Measurements from ENCODE around the gene PARD6B.

GRCh38 chr20:50704971-50705370, 26.4 kb upstream of the PARD6B start:
- TF ChIP-seq, protein P1, sequence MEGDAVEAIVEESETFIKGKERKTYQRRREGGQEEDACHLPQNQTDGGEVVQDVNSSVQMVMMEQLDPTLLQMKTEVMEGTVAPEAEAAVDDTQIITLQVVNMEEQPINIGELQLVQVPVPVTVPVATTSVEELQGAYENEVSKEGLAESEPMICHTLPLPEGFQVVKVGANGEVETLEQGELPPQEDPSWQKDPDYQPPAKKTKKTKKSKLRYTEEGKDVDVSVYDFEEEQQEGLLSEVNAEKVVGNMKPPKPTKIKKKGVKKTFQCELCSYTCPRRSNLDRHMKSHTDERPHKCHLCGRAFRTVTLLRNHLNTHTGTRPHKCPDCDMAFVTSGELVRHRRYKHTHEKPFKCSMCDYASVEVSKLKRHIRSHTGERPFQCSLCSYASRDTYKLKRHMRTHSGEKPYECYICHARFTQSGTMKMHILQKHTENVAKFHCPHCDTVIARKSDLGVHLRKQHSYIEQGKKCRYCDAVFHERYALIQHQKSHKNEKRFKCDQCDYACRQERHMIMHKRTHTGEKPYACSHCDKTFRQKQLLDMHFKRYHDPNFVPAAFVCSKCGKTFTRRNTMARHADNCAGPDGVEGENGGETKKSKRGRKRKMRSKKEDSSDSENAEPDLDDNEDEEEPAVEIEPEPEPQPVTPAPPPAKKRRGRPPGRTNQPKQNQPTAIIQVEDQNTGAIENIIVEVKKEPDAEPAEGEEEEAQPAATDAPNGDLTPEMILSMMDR (IDR thresholded peaks at IDR 0.05; ENCODE audit: insufficient read depth, low read length, poor library complexity, severe bottlenecking), result no peak
- no peak for TF ChIP-seq EZH2phosphoT487 (conservative IDR thresholded peaks at IDR 0.05; ENCODE audit: low read length)

All from SU-DHL-6 (cell line).